ENCODE data around the gene USP22.

USP22 gene

DNA sequence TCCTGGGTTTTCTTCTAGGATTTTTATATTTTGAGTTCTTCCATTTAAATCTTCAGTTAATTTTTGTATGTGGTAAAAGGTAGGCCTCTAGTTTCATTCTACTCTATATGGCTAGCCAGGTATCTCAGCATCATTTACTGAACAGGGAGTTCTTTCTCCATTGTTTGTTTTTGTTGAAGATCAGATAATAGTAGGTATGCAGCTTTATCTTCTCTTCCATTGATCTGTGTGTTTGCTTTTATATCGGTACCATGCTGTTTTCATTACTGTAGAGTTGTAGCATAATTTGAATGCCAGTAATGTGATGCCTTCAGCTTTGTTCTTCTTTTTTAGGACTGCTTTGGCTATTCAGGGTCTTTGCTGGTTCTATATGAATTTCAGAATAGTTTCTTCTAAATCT, 77.3 kb downstream of the USP22 start:
- no peaks in the 10 kb centered on the region for H3K4me1 Mint-ChIP-seq (ENCODE audit: low read depth)
- no peaks in the 10 kb centered on the region for H3K9me3 Mint-ChIP-seq
- H3K4me3 Mint-ChIP-seq, result no peak overlapping the region
- H3K27ac Mint-ChIP-seq, result no peak overlapping the region
- intact Hi-C loops (cut with micrococcal nuclease), result no loop called here
- H3K36me3 Mint-ChIP-seq (ENCODE audit: low read depth), result no peaks in the 10 kb centered on the region
- peaks cover 29% of the 10 kb centered on the region for H3K27me3 Mint-ChIP-seq

DNA sequence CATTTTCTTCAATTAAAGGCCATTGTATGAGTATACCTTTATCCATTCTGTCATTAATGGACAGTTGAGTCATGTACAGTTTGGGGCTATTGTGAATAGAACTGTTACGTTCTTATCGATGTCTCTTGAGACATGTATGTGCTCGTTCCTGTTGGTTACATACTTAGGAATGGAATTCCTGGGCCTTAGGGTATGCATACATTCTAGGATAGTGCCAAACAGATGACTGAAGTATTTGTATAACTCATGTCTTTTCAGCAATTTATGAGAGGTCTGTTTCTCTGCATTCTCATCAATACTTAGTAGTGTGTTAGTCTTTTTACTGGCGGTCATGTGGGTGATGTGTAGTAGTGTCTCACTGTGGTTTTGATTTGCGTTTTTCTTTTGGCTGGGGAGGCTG, 81.2 kb downstream of the USP22 start:
- Mint-ChIP-seq H3K27ac (no peak overlapping the region), H3K4me1 (ENCODE audit: low read depth) (no peaks in the 10 kb centered on the region), H3K9me3 (no peaks in the 10 kb centered on the region), H3K36me3 (ENCODE audit: low read depth) (no peaks in the 10 kb centered on the region), H3K4me3 (no peak overlapping the region), H3K27me3 (peaks cover 16% of the 10 kb centered on the region)
- intact Hi-C loops (cut with micrococcal nuclease), result no loop called here

DNA sequence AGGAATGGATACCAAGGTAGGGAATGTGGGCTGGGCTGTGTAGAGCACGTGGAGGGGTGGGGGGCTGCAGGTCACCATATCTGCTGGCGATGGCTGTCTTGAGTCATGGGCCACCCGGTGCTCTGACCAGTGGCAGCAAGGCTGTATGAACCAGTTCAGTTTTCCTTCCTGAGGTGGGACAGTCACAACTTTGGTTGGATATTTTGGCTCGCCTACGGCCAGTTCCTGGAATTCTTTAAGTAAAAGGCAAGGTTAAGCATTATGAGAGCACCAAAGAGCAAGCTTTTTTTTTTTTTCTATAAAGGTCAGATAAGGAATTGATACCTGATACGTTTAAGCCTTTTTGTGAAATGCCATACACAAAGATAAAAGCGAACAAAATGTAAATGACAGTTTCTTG, 81.9 kb downstream of the USP22 start:
- intact Hi-C loops (cut with micrococcal nuclease), result no loop called here
- H3K4me3 Mint-ChIP-seq, result no peak overlapping the region
- no peaks in the 10 kb centered on the region for H3K9me3 Mint-ChIP-seq
- no peaks in the 10 kb centered on the region for H3K4me1 Mint-ChIP-seq (ENCODE audit: low read depth)
- peaks cover 17% of the 10 kb centered on the region for H3K27me3 Mint-ChIP-seq
- no peak overlapping the region for H3K27ac Mint-ChIP-seq
- no peaks in the 10 kb centered on the region for H3K36me3 Mint-ChIP-seq (ENCODE audit: low read depth)

DNA sequence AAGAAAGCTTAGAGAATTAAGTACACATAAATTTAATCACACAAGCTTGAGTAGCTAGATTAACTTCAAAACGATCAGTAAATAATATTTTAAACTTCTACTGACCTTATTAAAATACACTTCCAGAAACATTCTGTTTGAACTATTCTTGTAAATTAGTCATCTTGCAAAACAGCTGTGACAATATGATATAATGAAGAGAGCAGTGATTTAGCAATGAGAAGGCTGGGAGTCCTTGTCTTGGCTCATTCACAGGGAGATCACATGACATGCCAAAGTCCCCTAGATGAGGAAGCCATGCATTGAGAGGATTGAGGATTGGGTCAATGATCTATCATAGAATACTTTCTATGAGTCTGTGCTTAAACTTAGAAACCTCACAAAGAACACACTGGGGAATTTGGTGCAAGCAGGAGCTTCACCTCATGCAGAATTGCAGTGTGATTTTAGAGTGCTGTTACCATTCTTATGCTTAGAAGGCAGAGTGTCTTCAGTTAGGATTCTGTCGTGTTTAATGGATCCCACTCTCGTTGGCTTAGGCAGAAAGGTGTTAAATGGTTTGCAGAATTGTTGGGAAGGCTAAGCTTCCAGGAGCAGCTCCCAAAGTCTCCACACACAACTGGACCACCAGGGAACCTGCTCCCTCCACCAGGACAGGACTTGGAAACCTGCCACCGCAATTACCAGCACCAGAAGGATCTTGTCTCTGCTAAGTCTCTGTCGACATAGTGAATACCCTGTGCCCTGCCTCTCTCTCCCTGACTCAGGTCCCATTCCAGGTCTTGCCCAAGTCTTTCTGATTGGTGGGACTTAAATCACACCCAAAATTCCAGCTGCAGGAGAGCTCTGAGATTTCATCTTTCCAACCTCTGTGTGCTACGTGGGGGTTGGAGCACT, 87.1 kb downstream of the USP22 start:
- H3K36me3 Mint-ChIP-seq (ENCODE audit: low read depth), result no peaks in the 10 kb centered on the region
- H3K4me3 Mint-ChIP-seq, result no peak overlapping the region
- H3K27ac Mint-ChIP-seq, result no peak overlapping the region
- intact Hi-C loops (cut with micrococcal nuclease), result no loop called here
- H3K9me3 Mint-ChIP-seq, result no peaks in the 10 kb centered on the region
- H3K4me1 Mint-ChIP-seq (ENCODE audit: low read depth), result no peaks in the 10 kb centered on the region
- peaks cover 7% of the 10 kb centered on the region for H3K27me3 Mint-ChIP-seq

DNA sequence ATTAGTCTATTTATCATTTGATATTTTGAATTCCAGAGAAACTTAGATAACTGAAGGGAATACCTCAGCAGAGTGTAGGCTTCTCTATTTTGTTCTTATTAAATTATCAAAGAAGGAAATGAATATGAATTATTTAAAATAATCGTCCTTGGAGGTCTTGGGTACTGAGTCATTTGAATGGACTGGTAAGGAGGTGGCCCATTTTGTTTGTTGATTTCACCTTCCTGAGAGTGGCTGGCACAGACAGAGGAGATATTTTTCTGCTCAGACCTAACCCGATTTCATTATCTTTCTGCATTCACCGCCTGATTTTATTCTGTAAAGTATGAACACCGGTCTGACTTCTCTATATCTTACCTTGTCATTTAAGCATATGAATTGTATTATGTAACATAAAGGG, 88.0 kb downstream of the USP22 start:
- intact Hi-C loops (cut with micrococcal nuclease), result no loop called here
- H3K4me3 Mint-ChIP-seq, result no peak overlapping the region
- no peaks in the 10 kb centered on the region for H3K4me1 Mint-ChIP-seq (ENCODE audit: low read depth)
- peaks cover 9% of the 10 kb centered on the region for H3K27me3 Mint-ChIP-seq
- no peak overlapping the region for H3K27ac Mint-ChIP-seq
- H3K9me3 Mint-ChIP-seq, result no peaks in the 10 kb centered on the region
- no peaks in the 10 kb centered on the region for H3K36me3 Mint-ChIP-seq (ENCODE audit: low read depth)

DNA sequence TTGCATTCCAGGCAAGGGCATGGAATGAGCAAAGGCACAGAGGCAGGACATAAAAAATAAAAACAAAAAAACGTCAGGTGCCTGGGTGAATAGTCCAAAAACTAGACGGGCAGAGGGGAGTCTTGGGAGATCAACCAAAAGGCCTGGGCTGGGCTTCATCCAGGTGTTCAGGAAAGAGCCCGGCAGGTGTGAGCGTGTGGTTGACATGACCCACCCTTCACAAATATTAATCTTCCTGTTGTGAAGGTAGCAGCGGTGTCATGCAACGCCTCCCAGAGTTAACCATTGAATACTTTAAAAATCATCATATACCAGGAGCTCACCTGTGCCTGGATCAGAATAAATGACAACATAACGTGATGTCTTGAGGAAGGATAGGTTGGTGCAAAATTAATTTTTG, 90.6 kb downstream of the USP22 start:
- intact Hi-C loops (cut with micrococcal nuclease), result no loop called here
- H3K27me3 Mint-ChIP-seq, result peaks cover 10% of the 10 kb centered on the region
- no peak overlapping the region for H3K4me3 Mint-ChIP-seq
- no peaks in the 10 kb centered on the region for H3K9me3 Mint-ChIP-seq
- H3K4me1 Mint-ChIP-seq (ENCODE audit: low read depth), result no peaks in the 10 kb centered on the region
- H3K27ac Mint-ChIP-seq, result no peak overlapping the region
- H3K36me3 Mint-ChIP-seq (ENCODE audit: low read depth), result no peaks in the 10 kb centered on the region

All from dendritic cell treated with granulocyte-macrophage colony-stimulating factor and Interleukin-4, amounts not matched to agents 40 ng/mL and 50 ng/mL, for 4 days (primary cell).